ENCODE results near the gene DNAL1.

The DNAL1 gene

GRCh38 chr14:73744175-73744867 is 99.5 kb downstream of the DNAL1 start:
- no peak for DNase-seq (ENCODE audit: low read depth)

- no peak for DNase-seq (ENCODE audit: low read depth)
Measured at GRCh38 chr14:73744874-73745529, 100.2 kb downstream of the DNAL1 start.

- DNase-seq (ENCODE audit: low read depth), result no peak
Measured at GRCh38 chr14:73745571-73746519, 101.1 kb downstream of the DNAL1 start.

DNA sequence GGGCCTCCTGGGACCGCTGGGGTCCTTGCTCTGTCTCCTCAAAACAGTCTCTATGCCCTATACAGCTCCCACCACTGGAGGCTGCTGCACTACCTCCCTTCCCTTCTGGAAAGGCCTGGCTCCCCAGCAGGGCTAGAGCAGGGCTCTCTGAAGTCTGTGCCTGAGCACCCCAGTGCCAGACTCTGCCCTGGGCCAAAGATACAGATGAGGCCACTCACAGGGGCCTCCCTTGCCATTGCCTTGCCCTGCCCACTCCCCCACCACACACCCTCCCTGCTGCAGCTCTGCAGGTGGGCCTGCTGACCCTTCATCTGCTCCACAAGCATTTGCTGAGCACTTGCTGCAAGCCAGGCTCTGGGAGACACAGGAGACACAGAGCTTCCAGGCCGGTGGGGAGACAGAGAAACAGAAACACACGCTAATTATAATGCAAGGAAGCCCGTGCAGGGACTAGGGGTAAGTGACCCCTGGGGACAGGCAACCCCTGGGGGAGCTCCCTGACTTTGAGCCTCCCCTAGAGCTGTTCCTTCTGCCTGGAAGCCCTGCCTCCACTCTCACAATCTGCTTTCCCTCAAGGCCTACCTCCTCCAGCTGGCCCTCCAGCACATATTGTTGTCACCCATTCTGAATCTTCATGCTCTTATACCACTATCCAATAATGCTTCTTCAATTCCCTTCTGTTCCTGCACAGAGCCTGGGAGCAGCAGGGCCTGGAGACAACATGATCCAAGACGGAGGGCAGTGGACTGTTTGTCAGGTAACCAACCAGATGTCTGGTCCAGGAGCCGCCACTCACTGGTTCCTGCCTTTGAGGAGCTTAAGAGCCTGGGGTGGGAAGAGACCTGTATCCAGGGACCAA is 102.0 kb downstream of the DNAL1 start:
- DNase-seq (ENCODE audit: low read depth), result no peak

DNA sequence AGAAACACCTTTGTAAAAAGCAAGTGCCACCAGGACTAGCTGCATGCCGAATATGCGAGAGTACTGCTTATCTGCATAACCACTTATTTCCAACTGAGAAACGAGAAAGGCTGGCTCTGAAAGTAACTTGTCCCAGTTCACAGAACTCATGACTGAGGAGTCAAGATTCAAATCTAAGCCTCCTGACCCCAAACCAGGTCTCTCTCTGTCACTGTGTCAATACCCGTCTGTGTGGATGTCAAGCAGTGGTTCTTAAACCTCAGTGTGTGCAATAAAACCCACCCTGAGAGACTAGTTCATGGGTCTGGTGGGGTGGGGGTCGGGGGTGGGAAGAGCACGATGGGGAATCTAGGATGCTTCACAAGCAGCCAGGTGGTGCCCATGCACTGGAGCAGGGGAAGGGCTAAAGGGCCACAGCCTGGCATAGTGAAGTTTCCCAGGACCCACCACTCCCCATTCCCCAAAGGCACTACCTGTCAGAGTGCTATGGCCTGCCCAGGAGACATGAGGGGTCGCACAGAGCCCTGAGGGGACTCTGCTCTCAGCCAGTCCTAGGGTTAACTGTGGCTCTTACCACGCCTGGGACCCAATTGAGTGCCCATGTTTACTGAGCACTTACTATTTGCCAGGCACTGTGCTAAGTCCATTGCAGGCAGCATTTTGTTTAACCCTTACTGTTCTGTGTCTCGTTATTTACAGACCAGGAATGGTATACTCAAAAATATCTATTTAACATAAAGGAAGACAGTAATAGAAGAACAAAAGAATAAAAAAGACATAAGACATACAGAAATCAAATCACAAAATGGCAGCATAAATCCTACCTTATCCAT is 102.8 kb downstream of the DNAL1 start:
- DNase-seq (ENCODE audit: low read depth), result no peak

GRCh38 chr14:73748858-73749357 is 104.1 kb downstream of the DNAL1 start:
- DNase-seq (ENCODE audit: low read depth), result no peak

DNA sequence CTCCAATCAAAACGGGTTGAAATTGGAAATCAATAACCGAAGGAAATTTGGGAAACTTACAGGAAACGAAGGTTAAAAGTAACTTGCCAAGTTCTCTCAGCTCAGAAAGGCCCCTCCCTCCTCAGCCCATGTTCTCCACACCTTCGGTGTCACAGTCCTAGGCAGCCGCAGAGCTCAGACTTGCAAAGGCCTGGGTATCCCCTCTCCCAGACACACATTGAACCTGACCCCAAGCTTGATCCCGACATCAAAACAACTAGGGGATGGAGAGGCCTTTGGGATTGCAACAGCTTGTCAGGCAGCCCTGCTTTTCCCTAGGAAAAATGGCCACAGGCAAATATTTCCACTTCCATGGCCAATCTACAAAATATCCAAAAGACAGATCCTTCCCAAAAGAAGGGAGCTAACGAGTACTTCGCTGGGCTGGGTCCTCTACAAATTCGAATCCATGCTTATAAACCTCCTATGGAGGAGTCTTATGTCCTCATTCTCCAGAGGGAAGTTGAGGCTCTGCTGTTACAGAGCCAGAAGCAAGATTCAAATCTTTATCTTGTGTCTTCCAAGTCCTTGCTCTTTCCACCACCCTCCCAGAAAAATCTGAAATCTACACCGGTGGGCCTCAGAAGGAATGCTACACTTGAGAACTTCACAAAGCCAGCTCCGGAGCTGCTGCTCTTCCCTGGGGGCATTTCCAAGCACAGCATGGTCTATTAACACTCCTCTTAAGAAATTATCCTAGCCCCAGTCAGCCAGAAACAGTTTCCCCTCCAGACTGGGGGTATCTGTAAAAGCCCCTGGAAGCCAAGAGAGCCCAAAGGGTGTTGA is 105.1 kb downstream of the DNAL1 start:
- DNase-seq (ENCODE audit: low read depth), result no peak

- no peak for DNase-seq (ENCODE audit: low read depth)
Measured at GRCh38 chr14:73750531-73750901, 105.7 kb downstream of the DNAL1 start.

GRCh38 chr14:73751157-73751691 is 106.4 kb downstream of the DNAL1 start:
- no peak for DNase-seq (ENCODE audit: low read depth)

DNA sequence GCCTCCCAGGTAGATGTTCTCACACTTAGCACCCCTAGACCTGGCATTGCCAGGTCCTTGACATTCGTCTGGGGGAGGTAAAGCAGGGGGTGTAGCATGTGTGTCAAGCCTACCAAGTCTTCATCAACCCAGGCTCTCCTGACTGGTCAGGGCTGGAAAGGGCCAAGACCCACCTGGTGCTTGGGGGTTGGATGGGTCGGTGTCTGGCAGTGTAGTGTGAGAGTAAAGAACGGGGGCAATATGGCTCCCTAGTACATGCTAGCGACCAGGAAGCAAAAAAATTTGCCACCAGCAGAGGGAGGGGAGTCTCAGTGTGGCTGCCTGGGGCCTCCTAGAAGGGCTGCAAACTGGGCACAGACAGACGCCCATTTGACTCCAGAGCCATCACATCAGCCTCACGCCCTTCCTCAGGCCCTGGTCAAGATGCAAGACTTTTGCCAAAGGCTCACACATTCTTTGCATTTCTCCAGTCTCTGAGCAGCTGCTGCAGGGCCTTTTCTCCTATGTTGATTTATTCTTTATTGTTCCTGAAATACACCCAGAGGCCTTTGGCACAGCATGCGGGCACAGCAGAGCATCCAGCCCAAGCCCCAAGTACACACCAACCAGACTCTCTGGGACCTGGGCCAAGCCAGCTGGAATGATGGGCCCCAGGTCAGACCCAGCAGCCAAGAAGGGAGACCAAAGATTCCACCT is 107.7 kb downstream of the DNAL1 start:
- DNase-seq (ENCODE audit: low read depth), result no peak

Measured in activated gamma-delta T cell treated with anti-CD3 and anti-CD28 coated beads, Interleukin-2, amount 50 U/mL, for 16 hours (primary cell).